Neural cell (in vitro differentiated cells): ENCODE results near the gene ADAMTSL4. TPM values are rescaled to one million over a fixed set of nuclear protein-coding genes. Genes with fewer than 3 reads are reported as not detected.

ENCODE experiments used
- H2AFZ ChIP-seq: fragments of 200-600, 300-800 bp; sonication (generic), shearing (Covaris generic); 2 replicates; pipeline ENCODE4 v1.6.0; 2014; ENCODE audit warnings: low read depth, mild to moderate bottlenecking, antibody characterized with exemption, low read length, moderate library complexity
- H3F3A ChIP-seq: fragments of 200-600 bp; shearing (Covaris generic); 2 replicates; pipeline ENCODE4 v1.6.1; 2016; ENCODE audit warnings: mild to moderate bottlenecking, moderate library complexity, mixed read lengths, antibody characterized with exemption, low read length; ENCODE audit not compliant: insufficient read depth, poor library complexity, severe bottlenecking
- H3K27ac ChIP-seq: fragments of 200-600, 300-800 bp; sonication (generic), shearing (Covaris generic); 2 replicates; pipeline ENCODE4 v1.5.1; 2014; ENCODE audit warnings: mild to moderate bottlenecking, low read length, moderate library complexity
- H3K27me3 ChIP-seq: fragments of 300-800, 200-600 bp; sonication (generic), shearing (Covaris generic); 2 replicates; pipeline ENCODE4 v1.6.0; 2014; ENCODE audit warnings: mild to moderate bottlenecking, low read depth, low read length, moderate library complexity; ENCODE audit not compliant: insufficient read depth
- H3K36me3 ChIP-seq: fragments of 300-800, 200-600 bp; sonication (generic), shearing (Covaris generic); 2 replicates; pipeline ENCODE4 v1.5.1; 2014; ENCODE audit warnings: mild to moderate bottlenecking, antibody characterized with exemption, low read length, moderate library complexity; ENCODE audit not compliant: insufficient read depth
- H3K4me2 ChIP-seq: fragments of 300-800, 200-600 bp; sonication (generic), shearing (Covaris generic); 2 replicates; pipeline ENCODE4 v1.6.0; 2014; ENCODE audit warnings: mild to moderate bottlenecking, low read length
- H3K4me3 ChIP-seq: fragments of 300-800, 200-600 bp; sonication (generic), shearing (Covaris generic); 2 replicates; pipeline ENCODE4 v1.5.1; 2014; ENCODE audit warnings: mild to moderate bottlenecking, low read length, moderate library complexity
- H3K79me2 ChIP-seq: fragments of 200-600 bp; shearing (Covaris generic); replicated peaks from 2 replicates; pipeline ENCODE4 v1.6.0; 2014; ENCODE audit warnings: mild to moderate bottlenecking, low read length, moderate library complexity; ENCODE audit not compliant: insufficient read depth
- H3K9ac ChIP-seq: fragments of 300-800, 200-600 bp; sonication (generic), shearing (Covaris generic); 2 replicates; pipeline ENCODE4 v1.6.1; 2016; ENCODE audit warnings: mild to moderate bottlenecking, low read length, mixed read lengths
- H3K9me2 ChIP-seq: fragments of 200-600 bp; shearing (Covaris generic); 2 replicates; pipeline ENCODE4 v1.6.1; 2016; ENCODE audit warnings: mild to moderate bottlenecking, low read length, mixed read lengths; ENCODE audit not compliant: insufficient read depth
- H3K9me3 ChIP-seq: fragments of 200-600, 300-800 bp; sonication (generic), shearing (Covaris generic); 2 replicates; pipeline ENCODE4 v1.6.1; 2016; ENCODE audit warnings: mild to moderate bottlenecking, mixed run types, low read length, moderate library complexity, mixed read lengths
- H4K20me1 ChIP-seq: fragments of 200-600 bp; shearing (Covaris generic); 2 replicates; pipeline ENCODE4 v1.6.1; 2016; ENCODE audit warnings: mild to moderate bottlenecking, mixed run types; ENCODE audit not compliant: insufficient read depth
- EP300 ChIP-seq: fragments of 450-650 bp; conservative IDR thresholded peaks from 2 replicates; pipeline ENCODE4 v1.6.1; 2014; ENCODE audit warnings: antibody characterized with exemption, mild to moderate bottlenecking, moderate library complexity; ENCODE audit not compliant: poor library complexity, severe bottlenecking
- EZH2 ChIP-seq: fragments of 200-600, 300-800 bp; shearing (Covaris generic), sonication (generic); IDR thresholded peaks from 2 replicates; pipeline ENCODE4 v1.6.1; 2014; ENCODE audit warnings: antibody characterized with exemption, low read length, borderline replicate concordance, mild to moderate bottlenecking; ENCODE audit not compliant: insufficient read depth, poor library complexity, severe bottlenecking
- MXI1 ChIP-seq: fragments of 450-650 bp; conservative IDR thresholded peaks from 2 replicates; pipeline ENCODE4 v1.6.1; 2014; ENCODE audit warnings: antibody characterized with exemption, mild to moderate bottlenecking; ENCODE audit not compliant: poor library complexity, severe bottlenecking
- POLR2AphosphoS5 ChIP-seq: IDR thresholded peaks from 2 replicates; pipeline ENCODE4 v1.6.1; 2012
- RAD21 ChIP-seq: fragments of 450-650 bp; conservative IDR thresholded peaks from 2 replicates; pipeline ENCODE4 v1.6.1; 2014; ENCODE audit warnings: antibody characterized with exemption, mild to moderate bottlenecking, moderate library complexity
- SMC3 ChIP-seq: fragments of 450-650 bp; conservative IDR thresholded peaks from 2 replicates; pipeline ENCODE4 v1.6.1; 2014; ENCODE audit warnings: antibody characterized with exemption, mild to moderate bottlenecking, moderate library complexity; ENCODE audit not compliant: poor library complexity
- TAF1 ChIP-seq: IDR thresholded peaks from 2 replicates; pipeline ENCODE4 v1.6.1; 2012; ENCODE audit warnings: low read depth
- polyA plus RNA-seq: library from polyadenylated mRNA; depleted of rRNA; stranded (reverse); fragments of >200 nt; gene quantifications from 2 replicates; pipeline ENCODE4 v1.2.3, GENCODE V29; 2014
- TF ChIP-seq, protein P1 (sequence below): fragments of 450-650 bp; IDR thresholded peaks from 2 replicates; pipeline ENCODE4 v1.5.1; 2014; ENCODE audit warnings: antibody characterized with exemption, mild to moderate bottlenecking, moderate library complexity; ENCODE audit not compliant: poor library complexity, severe bottlenecking
- TF ChIP-seq, protein P2 (sequence below): IDR thresholded peaks from 2 replicates; pipeline ENCODE4 v1.6.1; 2012; ENCODE audit warnings: borderline replicate concordance

Gene ADAMTSL4
- polyA plus RNA-seq, 1 donor from 2014 or later: not detected

GRCh38 chr1:150575072-150575489 lies 25.9 kb downstream of the ADAMTSL4 start (continued):
- TF ChIP-seq, protein P1, sequence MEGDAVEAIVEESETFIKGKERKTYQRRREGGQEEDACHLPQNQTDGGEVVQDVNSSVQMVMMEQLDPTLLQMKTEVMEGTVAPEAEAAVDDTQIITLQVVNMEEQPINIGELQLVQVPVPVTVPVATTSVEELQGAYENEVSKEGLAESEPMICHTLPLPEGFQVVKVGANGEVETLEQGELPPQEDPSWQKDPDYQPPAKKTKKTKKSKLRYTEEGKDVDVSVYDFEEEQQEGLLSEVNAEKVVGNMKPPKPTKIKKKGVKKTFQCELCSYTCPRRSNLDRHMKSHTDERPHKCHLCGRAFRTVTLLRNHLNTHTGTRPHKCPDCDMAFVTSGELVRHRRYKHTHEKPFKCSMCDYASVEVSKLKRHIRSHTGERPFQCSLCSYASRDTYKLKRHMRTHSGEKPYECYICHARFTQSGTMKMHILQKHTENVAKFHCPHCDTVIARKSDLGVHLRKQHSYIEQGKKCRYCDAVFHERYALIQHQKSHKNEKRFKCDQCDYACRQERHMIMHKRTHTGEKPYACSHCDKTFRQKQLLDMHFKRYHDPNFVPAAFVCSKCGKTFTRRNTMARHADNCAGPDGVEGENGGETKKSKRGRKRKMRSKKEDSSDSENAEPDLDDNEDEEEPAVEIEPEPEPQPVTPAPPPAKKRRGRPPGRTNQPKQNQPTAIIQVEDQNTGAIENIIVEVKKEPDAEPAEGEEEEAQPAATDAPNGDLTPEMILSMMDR: no peak
- TF ChIP-seq SMC3: no peak
- no peak for TF ChIP-seq TAF1

DNA sequence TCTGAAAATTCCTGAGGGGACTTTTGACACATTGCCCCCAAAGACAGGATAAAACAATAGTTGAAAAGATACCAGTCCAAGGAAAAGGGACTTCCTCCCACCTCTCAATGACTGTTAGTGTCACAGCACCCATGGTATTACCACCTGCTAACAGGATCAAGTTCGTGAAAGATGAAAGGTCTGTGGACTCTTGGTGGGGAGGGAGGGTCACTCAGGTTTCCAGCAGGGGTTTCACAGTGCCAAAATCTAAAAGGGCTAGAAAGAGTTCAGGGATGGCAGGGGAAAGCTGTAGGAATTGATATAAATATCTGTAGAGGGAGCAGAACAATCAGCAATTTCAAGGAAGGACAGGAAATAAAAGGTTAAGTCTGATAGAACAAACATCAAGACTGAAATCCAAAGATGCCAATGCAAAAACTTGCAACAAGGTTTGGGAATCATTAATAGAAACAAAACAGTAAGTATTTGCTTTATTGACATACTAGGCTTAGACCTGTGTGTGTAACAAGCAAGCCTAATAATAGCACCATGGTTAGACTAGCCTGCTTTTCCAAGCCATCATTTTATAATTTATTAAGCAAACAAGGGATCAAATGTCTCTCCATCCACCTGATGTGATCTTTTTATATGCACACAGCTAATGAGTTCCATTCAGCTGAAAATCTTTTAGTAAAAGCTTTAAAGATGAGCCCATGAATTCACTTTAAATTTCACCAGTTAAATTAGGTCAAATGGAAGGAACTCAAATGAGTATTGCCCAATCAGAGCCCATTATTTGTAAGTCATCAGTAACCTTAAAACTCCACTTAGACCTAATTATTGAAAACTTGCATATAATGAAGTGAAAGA lies 26.5 kb downstream of the ADAMTSL4 start:
- Histone ChIP-seq H3K9me2 (no peaks in the 10 kb centered on the region), H3K4me2 (peak overlapping the region; percentile 93), H3F3A (peaks cover 9% of the 10 kb centered on the region), H3K36me3 (peaks cover 16% of the 10 kb centered on the region), H2AFZ (no peak overlapping the region), H3K27ac (no peak overlapping the region), H3K9me3 (no peaks in the 10 kb centered on the region), H3K4me3 (peak overlapping the region; percentile 100), H3K9ac (peak overlapping the region; percentile 100), H3K79me2 (peaks cover 76% of the 10 kb centered on the region), H3K27me3 (no peaks in the 10 kb centered on the region), H4K20me1 (peaks cover 27% of the 10 kb centered on the region)
- TF ChIP-seq TAF1 (no peak), RAD21 (no peak), EZH2 (no peak), EP300 (no peak), MXI1 (no peak), POLR2AphosphoS5 (no peak), SMC3 (no peak)
- TF ChIP-seq, protein P2, sequence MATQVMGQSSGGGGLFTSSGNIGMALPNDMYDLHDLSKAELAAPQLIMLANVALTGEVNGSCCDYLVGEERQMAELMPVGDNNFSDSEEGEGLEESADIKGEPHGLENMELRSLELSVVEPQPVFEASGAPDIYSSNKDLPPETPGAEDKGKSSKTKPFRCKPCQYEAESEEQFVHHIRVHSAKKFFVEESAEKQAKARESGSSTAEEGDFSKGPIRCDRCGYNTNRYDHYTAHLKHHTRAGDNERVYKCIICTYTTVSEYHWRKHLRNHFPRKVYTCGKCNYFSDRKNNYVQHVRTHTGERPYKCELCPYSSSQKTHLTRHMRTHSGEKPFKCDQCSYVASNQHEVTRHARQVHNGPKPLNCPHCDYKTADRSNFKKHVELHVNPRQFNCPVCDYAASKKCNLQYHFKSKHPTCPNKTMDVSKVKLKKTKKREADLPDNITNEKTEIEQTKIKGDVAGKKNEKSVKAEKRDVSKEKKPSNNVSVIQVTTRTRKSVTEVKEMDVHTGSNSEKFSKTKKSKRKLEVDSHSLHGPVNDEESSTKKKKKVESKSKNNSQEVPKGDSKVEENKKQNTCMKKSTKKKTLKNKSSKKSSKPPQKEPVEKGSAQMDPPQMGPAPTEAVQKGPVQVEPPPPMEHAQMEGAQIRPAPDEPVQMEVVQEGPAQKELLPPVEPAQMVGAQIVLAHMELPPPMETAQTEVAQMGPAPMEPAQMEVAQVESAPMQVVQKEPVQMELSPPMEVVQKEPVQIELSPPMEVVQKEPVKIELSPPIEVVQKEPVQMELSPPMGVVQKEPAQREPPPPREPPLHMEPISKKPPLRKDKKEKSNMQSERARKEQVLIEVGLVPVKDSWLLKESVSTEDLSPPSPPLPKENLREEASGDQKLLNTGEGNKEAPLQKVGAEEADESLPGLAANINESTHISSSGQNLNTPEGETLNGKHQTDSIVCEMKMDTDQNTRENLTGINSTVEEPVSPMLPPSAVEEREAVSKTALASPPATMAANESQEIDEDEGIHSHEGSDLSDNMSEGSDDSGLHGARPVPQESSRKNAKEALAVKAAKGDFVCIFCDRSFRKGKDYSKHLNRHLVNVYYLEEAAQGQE: no peak
- TF ChIP-seq, protein P1: no peak
